ENCODE data around the gene ANO2. TPM values are rescaled to one million over a fixed set of nuclear protein-coding genes. Genes with fewer than 3 reads are reported as not detected.
"Not testable (repeated sequence)": the region's sequence is repeated elsewhere in the genome, so short reads cannot be mapped to it uniquely, and the experiment has no call there.

ANO2 gene
- total RNA-seq, 1 donor from 2014 or later: 82.9 TPM

DNA sequence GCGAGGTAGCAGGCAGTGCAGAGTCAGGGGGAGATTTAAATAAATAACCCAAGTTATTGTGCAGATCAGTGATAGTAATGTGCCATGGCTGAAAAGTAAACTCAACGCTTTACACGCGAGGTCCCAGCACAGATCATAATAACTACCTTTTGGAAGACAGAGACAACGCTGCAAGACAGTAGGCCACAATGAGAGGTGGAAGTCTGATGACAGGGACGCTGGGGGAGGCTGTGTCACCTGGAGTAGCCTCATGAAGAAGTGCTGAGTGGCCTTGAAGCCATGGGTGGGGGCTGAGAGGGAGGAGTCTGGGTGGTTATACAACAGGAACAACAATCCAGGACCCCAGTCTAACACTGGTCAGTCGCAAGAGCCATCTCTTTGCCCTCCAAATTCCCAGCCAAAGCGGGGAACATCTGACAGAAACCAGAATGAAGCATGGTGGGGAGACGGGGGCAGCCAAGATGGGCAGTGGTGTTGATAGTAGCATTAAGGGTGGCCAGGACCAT is 28.2 kb downstream of the ANO2 start:
- no peak for DNase-seq

GRCh38 chr12:5915511-5915910 is 29.5 kb downstream of the ANO2 start:
- no peak for DNase-seq

GRCh38 chr12:5914387-5915149 is 30.5 kb downstream of the ANO2 start:
- no peak for DNase-seq

DNA sequence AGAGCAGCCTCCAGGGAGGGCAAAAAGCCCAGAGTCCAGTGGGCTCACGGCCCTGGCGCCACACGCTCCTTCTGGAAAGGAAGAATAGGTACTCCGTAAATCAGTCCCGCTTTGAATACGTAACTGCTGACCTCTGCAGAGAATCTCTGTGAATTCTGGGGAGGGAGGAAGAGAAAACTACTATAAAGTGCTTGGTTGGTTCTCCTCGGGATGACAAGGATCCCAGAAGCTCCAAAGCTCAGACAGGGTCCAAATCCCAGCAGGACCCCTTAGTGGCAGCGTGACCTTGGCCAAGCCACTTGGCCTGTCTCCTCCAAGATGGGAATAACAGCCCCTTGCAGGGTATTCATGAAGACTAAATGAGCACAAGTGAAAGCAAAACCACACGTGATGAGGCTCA is 31.7 kb downstream of the ANO2 start:
- DNase-seq: no peak

- no peak for DNase-seq
These were observed 32.4 kb downstream of the ANO2 start for GRCh38 chr12:5912437-5913334.

- DNase-seq: no peak
These were observed 33.0 kb downstream of the ANO2 start for GRCh38 chr12:5912011-5912410.

DNA sequence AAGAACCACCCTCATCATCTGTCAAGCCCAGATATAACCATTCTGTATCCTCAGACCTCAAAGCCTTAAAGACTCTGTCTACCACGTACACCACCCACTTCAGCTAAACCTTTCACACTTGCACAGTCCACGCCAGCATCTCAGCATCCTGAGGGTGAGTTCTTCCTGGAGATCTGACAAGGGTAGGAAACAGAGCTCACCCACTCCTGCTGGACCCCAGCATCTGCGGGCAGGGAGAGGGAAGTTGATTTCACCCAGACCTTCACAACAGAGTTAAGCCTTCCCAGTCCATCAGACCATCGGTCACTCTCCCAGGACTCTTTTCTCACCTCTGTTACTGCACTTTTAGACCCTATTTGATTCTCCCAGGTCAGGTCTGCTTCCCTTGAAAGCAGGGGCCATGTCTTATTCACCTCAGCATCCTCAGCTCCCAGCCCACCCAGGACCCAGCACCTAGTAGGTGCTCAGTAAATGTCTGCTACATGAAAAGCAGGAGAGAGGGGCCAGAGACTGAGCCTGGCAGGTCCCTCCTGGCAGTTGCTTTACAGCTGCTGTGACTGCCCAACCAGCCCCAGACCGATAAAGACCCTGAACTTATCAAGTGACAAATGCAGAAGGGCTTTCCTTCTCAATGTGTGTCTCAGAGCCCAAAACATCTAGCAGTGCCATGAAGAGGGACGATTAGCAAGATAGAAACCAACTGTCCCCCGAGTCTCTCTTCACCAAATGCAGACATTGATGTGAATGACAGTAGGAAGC is 34.1 kb downstream of the ANO2 start:
- DNase-seq: no peak

DNA sequence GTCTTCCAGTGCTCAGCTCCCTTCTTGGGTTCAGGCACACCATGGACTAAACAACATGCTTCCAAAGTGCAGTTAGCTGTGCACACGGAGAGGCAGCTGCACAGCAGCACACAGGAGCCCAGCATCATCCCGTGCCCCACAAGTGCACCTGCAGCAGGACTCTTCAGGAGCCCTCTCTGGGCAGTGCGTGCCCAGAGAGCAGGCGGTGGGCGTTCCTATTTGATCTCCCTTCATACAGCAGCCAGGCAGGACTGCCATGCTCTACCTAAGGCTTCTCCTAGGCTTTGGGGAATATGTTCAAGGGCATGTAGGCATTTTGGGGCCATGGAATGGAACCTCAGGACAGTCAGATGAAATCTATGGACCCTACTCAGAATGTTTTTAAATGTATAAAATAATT is 35.5 kb downstream of the ANO2 start:
- DNase-seq: no peak

DNA sequence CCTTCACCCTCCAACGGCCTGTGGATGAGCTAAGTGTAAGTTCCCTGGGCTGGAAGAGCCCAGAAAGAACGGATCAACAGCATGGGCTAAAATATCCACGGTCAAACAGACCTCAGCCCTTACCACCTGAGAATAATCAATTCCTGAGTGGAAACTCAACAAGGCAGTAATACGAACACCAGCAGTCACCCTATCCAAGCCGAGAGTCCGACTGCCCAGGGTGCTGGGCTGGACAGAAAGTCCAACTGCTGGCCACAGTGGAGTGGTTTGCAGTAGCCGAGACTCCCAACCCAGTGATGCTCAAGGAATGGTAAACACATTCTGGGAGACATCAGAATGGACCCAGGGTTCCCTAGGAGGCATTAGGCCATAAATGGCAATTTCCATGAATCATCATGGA is 36.8 kb downstream of the ANO2 start:
- no peak for DNase-seq

DNA sequence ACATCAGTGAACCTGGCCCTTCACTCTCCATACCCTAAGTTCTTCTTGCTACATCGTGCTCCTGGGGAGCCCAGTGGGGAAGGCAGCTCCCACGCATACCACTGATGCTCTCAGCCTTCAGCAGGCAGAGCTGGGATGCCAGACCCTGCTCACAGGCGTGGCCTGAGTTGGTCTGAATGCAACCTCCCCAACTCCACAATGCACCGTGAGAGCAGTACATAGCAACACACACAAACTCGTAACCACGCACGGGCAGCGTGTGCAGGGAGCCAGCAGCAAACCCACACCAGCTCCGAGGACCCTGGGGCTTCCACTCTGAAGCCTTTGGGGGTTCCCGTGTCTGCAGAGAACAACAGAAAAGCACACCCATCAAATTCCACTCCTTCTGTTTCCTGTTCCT is 37.3 kb downstream of the ANO2 start:
- DNase-seq: no peak

- no peak for DNase-seq
These were observed 39.3 kb downstream of the ANO2 start for GRCh38 chr12:5905757-5906156.

- DNase-seq: no peak
These were observed 40.1 kb downstream of the ANO2 start for GRCh38 chr12:5904969-5905368.

DNA sequence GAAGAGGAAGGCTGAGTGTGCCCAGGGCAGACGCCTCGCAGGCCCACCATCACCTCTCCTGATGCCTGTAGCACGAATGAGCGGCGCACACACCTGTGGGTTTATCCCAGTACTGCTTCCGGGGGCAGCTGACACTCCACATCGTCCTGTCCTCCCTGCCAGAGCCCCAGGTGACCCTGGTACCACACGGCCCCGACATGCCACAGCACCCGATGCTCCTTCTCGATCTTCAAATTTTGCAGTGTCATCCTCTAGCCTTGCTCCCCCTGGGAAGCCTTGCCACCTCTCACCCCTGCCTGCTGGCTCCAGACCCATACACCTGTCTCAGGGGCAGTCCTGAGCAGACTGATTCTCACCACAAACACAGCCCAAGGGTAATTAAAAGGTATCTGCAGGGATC is 40.6 kb downstream of the ANO2 start:
- no peak for DNase-seq

- DNase-seq: no peak
These were observed 42.3 kb downstream of the ANO2 start for GRCh38 chr12:5902736-5903135.

GRCh38 chr12:5901416-5901815 is 43.6 kb downstream of the ANO2 start:
- no peak for DNase-seq

- DNase-seq: no peak
These were observed 44.4 kb downstream of the ANO2 start for GRCh38 chr12:5900533-5901205.

DNA sequence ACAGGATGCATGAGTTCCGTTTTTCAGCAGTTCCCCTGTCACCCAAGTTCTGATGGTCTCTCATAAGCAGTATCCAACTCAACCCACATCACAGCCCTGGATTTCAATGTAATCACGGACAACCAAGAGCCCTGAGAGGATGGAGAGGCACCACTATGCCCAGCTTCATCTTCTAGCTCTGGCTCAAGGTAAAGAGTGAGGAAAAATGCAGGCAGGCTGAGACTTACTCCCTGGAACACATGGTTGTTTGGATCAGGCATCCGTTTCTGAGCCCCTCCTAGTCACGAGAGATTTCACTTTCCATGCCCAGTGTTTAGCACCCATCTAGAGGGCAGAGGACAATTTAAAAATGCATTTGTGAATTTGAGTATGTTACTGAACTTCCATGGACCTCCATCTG is 45.0 kb downstream of the ANO2 start:
- DNase-seq: no peak

- no peak for DNase-seq
These were observed 45.4 kb downstream of the ANO2 start for GRCh38 chr12:5899675-5900074.

DNA sequence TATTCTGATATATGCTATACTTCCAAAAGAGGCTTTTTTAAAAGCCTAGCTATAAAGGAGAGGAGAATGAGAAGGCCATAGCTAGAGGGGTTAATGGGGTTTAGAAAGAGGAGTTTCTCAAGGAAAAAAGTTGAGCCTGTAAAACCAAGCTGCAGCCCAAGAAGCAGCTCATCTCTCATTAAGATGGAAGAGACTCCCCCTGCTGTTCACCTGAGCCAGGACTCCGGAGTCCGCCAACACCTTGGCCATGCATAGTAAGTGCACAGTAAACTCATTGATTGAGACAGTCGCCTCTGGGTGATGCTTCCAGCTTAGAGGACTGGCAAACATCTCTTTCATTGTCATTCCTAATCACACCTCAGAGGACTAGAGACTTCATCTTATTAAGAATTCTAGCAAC is 46.2 kb downstream of the ANO2 start:
- DNase-seq: no peak

DNA sequence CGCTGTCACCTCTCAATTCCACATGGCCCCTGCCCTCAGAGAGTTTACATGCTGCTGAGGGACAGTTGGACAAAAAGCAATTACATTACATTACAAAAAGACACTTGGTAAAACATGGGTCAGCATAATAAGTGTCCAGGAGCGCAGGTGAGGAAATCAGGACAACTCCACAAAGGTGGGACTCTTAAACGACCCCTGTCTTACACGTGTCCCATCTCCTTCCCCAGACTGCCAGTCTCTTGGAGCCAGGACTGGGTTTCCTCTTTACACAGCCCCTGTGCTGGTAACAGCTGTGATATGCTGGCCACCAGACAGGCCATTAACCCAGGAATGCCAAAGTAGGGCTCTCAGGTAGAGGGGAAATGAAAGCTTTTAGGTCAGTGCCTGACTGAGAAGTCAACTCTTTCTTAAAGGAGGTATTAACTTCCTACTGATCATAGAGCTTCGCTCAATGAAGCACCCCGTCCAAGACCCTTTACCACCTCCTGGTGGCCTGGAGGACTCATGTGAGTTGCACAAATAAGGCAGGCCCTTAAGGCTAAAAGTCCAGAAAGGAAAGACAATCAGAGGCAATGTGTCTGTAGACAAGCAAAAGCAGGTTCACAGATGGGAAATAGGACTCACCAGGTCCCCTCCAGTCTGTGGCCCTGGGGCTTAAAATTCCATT is 55.5 kb downstream of the ANO2 start:
- DNase-seq: peak; percentile 51

DNA sequence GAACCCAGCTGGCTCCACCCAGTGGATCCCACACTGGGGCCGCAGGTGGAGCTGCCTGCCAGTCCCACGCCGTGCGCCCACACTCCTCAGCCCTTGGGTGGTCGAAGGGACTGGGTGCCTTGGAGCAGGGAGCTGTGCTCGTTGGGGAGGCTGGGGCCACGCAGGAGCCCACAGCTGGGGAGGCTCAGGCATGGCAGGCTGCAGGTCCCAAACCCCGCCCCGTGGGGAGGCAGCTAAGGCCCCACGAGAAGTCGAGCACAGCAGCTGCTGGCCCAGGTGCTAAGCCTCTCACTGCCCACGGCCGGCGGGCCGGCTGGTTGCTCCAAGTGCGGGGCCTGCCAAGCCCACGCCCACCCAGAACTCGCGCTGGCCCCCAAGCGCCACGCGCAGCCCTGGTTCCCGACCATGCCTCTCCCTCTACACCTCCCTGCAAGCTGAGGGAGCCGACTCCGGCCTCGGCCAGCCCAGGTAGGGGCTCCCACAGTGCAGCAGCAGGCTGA is 56.2 kb downstream of the ANO2 start:
- no peak for DNase-seq

DNA sequence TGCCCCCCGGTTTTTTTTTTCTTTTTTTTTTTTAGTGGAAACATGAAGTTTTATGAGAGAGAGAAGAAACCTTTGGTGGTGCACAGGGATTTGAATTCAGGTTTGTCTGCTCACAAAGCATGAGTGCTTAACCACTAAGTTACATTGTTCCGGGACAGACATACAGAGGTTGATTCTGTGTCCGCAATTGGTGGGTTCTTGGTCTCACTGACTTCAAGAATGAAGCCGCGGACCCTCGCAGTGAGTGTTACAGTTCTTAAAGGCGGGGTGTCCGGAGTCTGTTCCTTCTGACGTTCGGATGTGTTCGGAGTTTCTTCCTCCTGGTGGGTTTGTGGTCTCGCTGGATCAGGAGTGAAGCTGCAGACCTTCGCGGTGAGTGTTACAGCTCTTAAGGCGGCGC is 57.2 kb downstream of the ANO2 start:
- DNase-seq: not testable (repeated sequence)

Data from dermis blood vessel endothelial cell (primary cell).